A549 (cell line): Measurements from ENCODE around the gene DELE1.

Experiments used
- CBX8 ChIP-seq: fragments of 200-600 bp; sonication (generic); IDR thresholded peaks from 2 replicates; pipeline ENCODE4 v1.6.1; 2016
- CTCF ChIP-seq: fragments of >200 bp; sonication (Bioruptor Twin); formaldehyde crosslinking; IDR thresholded peaks from 3 replicates; pipeline ENCODE4 v1.5.1; 2016
- EP300 ChIP-seq, 2 experiments: fragments of >200 bp; sonication (Bioruptor Twin); formaldehyde crosslinking; IDR thresholded peaks; 2 replicates in 1 of 2; 3 replicates in 1 of 2; pipeline ENCODE4 v1.6.1; 2016 to 2017
- HES2 ChIP-seq: fragments of >200 bp; sonication (Bioruptor Twin); formaldehyde crosslinking; IDR thresholded peaks from 2 replicates; pipeline ENCODE4 v1.6.1; 2016
- HOXA7 ChIP-seq: fragments of 250-450 bp; sonication (Bioruptor Pico); IDR thresholded peaks from 2 replicates; pipeline ENCODE4 v1.5.0; 2020; ENCODE audit warnings: mild to moderate bottlenecking, moderate library complexity
- KDM5A ChIP-seq: fragments of 200-600 bp; sonication (generic); IDR thresholded peaks from 2 replicates; pipeline ENCODE4 v1.6.1; 2016; ENCODE audit warnings: antibody characterized with exemption, mild to moderate bottlenecking
- POLR2A ChIP-seq: IDR thresholded peaks from 2 replicates; pipeline ENCODE4 v1.6.1; 2012; ENCODE audit warnings: mild to moderate bottlenecking, low read length
- RCOR1 ChIP-seq: fragments of 150-350 bp; IDR thresholded peaks from 2 replicates; pipeline ENCODE4 v1.6.1; 2014; ENCODE audit warnings: antibody characterized with exemption, low read length, low read depth
- RFX5 ChIP-seq: fragments of 450-650 bp; IDR thresholded peaks from 2 replicates; pipeline ENCODE4 v1.7.1; 2014; ENCODE audit warnings: antibody characterized with exemption, mild to moderate bottlenecking, moderate library complexity
- ZSCAN20 ChIP-seq: fragments of 250-450 bp; sonication (Bioruptor Pico); IDR thresholded peaks from 2 replicates; pipeline ENCODE4 v1.8.0; 2022; ENCODE audit warnings: mild to moderate bottlenecking, moderate library complexity
- TF ChIP-seq, protein P1 (sequence below): IDR thresholded peaks from 2 replicates; pipeline ENCODE4 v1.6.1; 2012; ENCODE audit warnings: low read depth, borderline replicate concordance

GRCh38 chr5:141960449-141961323 is 37.0 kb downstream of the DELE1 start:
- TF ChIP-seq POLR2A = no peak
- no peak for TF ChIP-seq RFX5
- no peak for TF ChIP-seq KDM5A
- no peak for TF ChIP-seq ZSCAN20 (CRISPR knock-in tag)
- no peak for TF ChIP-seq EP300 (IDR thresholded peaks at IDR 0.05)
- no peak for TF ChIP-seq RCOR1
- TF ChIP-seq HOXA7 (CRISPR knock-in tag) = no peak
- no peak for TF ChIP-seq CBX8
- no peak for TF ChIP-seq HES2
- peak; percentile 94 for TF ChIP-seq CTCF
- TF ChIP-seq, protein P1, sequence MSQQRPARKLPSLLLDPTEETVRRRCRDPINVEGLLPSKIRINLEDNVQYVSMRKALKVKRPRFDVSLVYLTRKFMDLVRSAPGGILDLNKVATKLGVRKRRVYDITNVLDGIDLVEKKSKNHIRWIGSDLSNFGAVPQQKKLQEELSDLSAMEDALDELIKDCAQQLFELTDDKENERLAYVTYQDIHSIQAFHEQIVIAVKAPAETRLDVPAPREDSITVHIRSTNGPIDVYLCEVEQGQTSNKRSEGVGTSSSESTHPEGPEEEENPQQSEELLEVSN = no peak
